ENCODE results near the gene CENPN. TPM values are rescaled to one million over a fixed set of nuclear protein-coding genes. Genes with fewer than 3 reads are reported as not detected.

The CENPN gene
- total RNA-seq, 1 donor from 2014 or later: 7.0 TPM

GRCh38 chr16:81042821-81043220 is 35.8 kb downstream of the CENPN start:
- peaks cover 1% of the 10 kb centered on the region for H3K36me3 ChIP-seq (ENCODE audit: control insufficient read depth, insufficient read depth, low read length)
- H3K27me3 ChIP-seq (ENCODE audit: control insufficient read depth, insufficient read depth, low read length): no peaks in the 10 kb centered on the region
- no peak for DNase-seq (ENCODE audit: low read depth)
- TF ChIP-seq CTCF (IDR thresholded peaks at IDR 0.05; ENCODE audit: insufficient read depth, low read length, poor library complexity, severe bottlenecking): no peak
- no peak overlapping the region for H3K4me3 ChIP-seq (ENCODE audit: low read depth, low read length)

DNA sequence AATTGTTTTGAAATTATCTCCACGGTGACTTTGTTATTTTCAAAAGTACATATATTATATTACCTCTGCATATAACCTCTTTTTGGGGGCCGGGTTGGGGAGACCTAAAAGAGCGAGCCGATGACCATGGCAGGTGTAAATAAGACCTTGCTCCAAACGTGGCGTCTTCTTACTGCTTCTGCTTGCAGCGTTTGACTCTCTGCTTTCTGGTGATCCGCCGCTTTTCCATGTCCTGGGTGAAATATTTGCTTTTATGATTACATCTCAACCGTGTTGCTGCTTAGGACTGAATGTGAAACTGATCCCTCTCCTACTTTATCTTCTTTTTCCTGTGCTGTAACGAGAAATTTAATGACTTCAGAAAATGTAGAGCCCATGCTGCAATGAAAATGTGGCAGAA is 46.7 kb downstream of the CENPN start:
- no peak for TF ChIP-seq CTCF (IDR thresholded peaks at IDR 0.05; ENCODE audit: insufficient read depth, low read length, poor library complexity, severe bottlenecking)
- Histone ChIP-seq H3K4me3 (ENCODE audit: low read depth, low read length) (no peak overlapping the region), H3K36me3 (ENCODE audit: control insufficient read depth, insufficient read depth, low read length) (no peaks in the 10 kb centered on the region), H3K27me3 (ENCODE audit: control insufficient read depth, insufficient read depth, low read length) (no peaks in the 10 kb centered on the region)
- no peak for DNase-seq (ENCODE audit: low read depth)

DNA sequence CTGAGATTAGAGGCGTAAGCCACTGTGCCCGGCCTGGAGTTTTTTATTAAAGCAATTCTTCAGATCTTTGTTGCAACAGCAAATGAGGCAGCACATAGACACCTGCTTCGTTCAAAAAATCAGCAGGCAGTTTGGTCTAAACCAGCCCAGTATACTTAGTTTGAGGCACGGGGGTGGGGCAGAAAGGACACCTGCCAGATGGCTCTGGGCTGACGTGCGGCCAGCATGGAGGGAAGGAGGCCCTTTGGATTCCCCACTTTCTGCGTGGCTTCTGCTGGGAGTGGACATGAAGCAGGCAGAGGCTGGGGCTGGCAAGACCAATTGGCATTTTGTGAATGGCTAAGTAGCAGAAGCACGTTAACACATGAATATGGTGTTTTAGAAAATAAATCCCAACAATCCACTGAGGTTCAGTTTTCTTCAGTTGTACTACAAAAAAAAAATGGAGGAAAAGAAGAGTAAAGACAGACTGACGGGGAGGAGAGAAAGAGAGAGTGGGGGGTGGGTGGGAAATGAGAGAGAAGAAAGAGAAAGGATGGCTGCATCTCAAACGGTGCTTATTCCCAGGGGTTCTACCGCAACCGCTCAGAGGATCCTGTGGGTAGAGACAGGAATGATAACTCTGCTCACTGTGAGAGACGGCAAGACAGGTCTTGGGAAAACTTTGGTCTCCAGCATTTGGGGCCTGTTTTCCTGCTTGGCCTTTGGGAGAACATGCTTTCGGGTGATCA is 53.7 kb downstream of the CENPN start:
- Histone ChIP-seq H3K27me3 (ENCODE audit: control insufficient read depth, insufficient read depth, low read length) (no peaks in the 10 kb centered on the region), H3K4me3 (ENCODE audit: low read depth, low read length) (no peak overlapping the region), H3K36me3 (ENCODE audit: control insufficient read depth, insufficient read depth, low read length) (no peaks in the 10 kb centered on the region)
- TF ChIP-seq CTCF (IDR thresholded peaks at IDR 0.05; ENCODE audit: insufficient read depth, low read length, poor library complexity, severe bottlenecking): no peak
- DNase-seq (ENCODE audit: low read depth): no peak

DNA sequence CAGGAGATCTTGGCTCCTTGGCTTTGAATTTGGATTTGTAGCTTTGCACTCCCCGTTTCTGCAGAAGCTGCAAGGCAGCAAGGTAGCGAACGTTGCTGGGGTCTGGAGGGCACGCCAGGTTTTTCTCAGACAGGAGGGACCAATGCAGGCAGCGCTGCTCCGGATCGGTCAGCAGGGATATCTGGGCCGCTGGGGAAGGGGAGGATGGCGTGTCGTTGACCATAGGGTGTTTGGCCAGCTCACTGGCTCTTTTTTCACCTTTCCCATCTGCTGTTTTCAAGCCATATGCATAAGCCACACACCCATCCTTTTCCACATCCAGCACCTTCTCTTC is 54.3 kb downstream of the CENPN start:
- Histone ChIP-seq H3K4me3 (ENCODE audit: low read depth, low read length) (no peak overlapping the region), H3K27me3 (ENCODE audit: control insufficient read depth, insufficient read depth, low read length) (no peaks in the 10 kb centered on the region), H3K36me3 (ENCODE audit: control insufficient read depth, insufficient read depth, low read length) (no peaks in the 10 kb centered on the region)
- TF ChIP-seq CTCF (IDR thresholded peaks at IDR 0.05; ENCODE audit: insufficient read depth, low read length, poor library complexity, severe bottlenecking): no peak
- DNase-seq (ENCODE audit: low read depth): no peak

DNA sequence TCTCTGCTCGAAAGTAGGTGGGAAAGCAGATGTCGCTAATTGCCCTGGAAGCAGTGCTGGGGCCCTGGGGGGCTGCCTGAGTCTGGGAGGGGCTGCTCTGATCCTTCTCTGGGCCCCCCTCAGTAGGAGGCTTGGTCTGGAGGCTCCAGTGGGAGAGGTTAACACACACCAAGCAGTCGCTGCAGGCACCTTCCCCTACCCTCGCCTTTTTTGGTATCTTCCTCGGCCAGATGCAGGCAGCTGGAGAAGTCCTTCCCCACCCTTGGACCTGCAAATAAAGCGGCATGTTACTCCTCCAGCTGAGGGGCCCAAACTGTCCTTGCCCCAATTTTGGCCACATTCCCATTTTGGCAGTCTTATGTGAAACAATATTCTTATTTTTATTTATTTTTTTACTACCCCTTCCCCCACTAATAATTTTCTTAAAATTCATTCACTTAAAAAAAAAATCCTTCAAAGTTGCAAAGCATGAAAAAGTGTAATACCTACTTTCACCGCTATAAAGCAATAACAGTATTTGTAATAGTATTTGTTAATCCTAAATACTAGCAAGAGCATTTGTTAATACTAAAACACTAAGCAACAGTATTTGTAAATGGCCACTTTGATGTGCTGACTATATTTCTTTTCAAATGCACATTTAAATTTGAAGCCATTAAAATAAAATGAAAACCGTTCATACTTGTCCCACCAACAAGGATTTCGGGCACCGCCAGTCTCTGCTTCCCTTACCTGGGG is 55.0 kb downstream of the CENPN start:
- Histone ChIP-seq H3K27me3 (ENCODE audit: control insufficient read depth, insufficient read depth, low read length) (no peaks in the 10 kb centered on the region), H3K4me3 (ENCODE audit: low read depth, low read length) (no peak overlapping the region), H3K36me3 (ENCODE audit: control insufficient read depth, insufficient read depth, low read length) (no peaks in the 10 kb centered on the region)
- TF ChIP-seq CTCF (IDR thresholded peaks at IDR 0.05; ENCODE audit: insufficient read depth, low read length, poor library complexity, severe bottlenecking): no peak
- DNase-seq (ENCODE audit: low read depth): no peak

All from kidney epithelial cell (primary cell).